CD1c-positive myeloid dendritic cell (primary cell): Measurements from ENCODE around the gene ASPG.

Experiments
- DNase-seq: peaks from one replicate; pipeline ENCODE4 v3.0.0-alpha.2; 2016; ENCODE audit errors: extremely low spot score

The ASPG gene

GRCh38 chr14:104093366-104094055 is 8.0 kb downstream of the ASPG start:
- DNase-seq: no peak

DNA sequence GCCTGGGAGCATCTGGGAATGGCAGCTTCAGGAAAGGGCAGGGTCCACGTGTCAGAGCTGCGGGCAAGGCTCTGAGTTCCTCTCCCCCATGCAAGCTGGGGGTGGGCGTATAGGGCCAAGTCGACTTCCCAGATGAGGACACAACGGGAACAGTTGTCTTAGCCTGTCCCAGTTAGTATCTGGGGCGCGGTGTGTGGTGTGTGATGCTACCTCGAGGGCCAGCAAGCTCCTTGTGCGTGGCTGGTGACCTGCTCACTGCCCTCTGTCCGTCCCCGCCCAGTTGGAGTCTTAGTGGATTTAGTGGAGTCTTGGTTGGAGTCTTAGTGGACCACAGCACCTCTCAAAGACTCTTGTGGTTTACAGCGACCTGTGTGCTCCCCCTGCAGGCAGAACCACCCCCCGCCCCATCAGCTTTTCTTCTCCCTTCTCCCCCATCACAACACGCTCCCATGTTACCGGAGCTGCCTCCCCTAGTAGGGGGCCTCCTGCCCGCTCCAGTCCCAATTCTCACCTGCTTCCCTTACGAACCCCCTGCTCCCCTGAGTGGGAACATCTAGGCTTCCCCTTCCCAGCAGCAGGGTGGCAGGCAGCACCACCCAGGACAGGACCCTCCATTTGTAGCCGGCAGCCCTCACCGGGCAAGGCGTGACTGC is 8.7 kb downstream of the ASPG start:
- DNase-seq: no peak

DNA sequence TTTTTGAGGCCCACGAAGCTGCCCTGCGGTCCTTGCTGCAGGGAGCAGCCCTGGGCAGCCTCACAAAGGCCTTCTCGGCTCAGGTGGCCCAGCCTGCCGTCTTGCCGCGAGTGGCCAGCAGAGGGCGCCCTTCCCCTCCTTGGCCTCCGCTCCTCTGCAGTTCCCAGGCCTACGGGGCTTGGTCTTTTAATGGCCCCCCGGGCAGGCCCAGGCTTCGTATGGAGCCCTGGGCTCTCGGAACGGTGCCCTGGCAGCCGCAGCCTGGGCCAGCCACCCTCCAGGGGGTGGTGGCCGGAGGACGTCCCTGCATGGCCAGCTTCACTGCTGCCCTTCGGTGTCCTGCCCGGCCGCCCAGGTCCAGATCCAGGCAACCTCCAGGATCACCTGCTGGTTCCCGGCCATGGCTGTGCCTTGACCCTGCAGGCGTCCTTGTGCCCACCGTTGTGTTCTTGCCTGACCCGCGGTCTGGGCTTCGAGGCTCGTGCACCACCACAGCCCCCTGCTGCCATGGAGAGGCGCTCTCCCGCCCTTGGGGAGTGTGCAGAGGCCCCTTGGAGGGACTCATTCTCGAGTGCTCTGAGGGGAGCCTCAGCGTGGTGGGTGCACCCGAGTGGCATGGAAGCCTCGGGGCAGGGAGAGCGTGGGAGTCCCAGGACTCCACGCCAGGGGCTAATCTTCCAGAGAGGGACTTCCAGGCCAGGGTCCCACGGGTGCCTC is 9.4 kb downstream of the ASPG start:
- peak; percentile 67 for DNase-seq

- DNase-seq: no peak
Observed at GRCh38 chr14:104095426-104096310, 10.2 kb downstream of the ASPG start.

GRCh38 chr14:104096318-104096717 is 10.8 kb downstream of the ASPG start:
- no peak for DNase-seq

GRCh38 chr14:104096751-104097700 is 11.5 kb downstream of the ASPG start:
- no peak for DNase-seq

DNA sequence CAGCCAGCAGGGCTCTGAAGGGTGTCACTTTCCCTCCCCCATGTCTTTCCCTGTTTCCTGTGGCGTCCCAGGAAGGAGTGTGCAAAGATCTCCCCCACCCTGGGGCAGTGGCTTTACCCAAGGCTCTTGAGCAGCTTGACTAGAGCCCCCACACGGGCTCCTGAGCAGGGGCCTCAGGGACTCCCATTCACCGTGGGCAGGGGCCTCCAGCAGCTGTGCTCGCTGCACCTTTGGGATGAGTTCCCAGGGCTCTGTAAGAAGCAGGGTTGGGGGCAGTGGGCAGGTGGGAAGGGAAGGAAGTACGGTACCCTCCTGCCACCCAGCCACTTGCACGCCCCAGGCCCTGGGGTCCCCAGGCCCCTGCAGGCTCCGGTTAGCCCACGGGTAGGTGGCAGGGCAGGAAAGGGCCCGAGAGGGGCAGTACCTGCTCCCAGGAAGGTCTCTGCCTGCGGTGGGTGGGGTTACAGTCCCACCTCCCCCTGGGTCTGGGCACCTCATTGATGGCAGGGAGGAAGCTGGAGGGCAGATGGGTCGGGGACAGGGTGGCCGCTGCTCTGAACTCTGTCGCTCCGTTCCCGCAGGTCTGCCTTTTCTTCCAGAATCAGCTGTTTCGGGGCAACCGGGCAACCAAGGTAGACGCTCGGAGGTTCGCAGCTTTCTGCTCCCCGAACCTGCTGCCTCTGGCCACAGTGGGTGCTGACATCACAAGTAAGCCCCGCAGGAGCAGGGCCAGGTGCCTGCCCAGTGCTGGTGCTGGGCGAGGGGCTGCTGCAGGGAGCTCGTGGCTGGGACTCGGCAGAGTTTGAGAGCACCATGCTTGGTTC is 13.0 kb downstream of the ASPG start:
- no peak for DNase-seq

GRCh38 chr14:104099096-104100041 is 13.9 kb downstream of the ASPG start:
- no peak for DNase-seq

DNA sequence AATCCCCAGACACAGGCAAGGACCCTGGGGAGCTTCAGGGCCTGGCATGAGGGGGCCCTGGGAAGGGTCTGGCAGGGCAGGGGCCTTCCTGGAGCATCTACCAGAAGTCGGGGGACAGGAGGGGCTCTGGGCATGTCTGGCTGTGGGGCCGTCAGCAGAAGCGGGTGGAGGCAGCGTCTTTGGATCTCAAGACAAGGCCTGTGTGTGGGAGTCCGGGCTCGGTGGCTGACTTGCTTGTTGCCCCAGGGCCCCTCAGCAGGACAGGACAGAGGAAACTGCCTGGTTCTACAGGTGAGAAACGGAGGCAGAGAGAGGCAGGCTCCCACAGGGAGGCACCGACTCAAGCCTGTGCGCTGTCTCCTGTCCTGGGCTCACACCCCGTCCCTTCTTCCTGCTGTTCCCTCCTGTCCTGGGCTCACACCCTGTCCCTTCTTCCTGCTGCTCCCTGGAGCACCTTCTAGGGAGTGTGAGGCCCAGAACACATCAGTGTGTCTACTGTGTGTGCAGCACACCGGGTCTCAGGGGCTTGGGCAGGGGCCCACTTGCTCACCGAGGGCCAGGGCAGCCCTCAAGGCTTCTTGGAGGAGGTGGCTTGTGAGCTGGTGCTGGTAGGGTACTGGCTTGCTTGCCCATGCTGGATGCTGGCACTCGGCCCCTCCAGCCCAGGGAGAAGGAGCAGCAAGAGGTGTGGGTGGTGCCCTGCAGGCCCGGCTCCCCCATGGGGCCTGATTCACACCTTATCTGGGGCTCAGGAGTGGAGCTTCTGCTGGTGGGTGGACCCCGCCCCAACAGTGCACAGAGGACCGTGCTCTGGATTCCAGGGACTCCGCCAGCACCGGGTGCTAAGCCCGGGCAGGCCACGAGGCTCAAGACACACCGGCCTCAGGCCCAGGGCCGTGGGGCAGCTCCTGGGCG is 14.9 kb downstream of the ASPG start:
- DNase-seq: no peak

DNA sequence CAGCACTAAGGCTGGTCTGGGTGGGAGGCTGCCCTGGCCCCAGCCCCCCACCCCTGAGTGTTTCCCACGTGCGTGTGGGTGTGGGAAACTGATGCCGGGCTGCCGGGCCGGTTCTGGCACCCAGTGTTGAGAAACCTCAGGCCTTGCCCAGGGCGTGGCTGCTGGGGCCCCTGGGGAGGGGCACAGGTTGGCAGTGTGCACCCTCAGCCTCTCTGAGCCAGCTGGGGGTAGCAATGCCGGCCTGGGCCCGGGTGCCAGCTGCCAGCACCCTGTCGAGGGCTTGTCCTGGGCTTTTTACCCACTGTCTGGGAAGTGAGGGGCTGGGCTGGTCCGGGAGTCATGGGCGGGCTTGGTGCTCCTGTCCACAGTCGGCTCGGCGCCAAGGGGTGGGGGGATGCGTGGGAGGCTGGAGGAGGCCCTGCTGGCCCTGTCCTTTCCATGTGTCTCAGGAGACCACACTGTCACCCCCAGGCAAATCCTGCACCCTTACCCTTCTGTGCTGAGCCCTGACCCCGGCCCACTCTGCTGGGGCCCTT is 15.7 kb downstream of the ASPG start:
- DNase-seq: no peak

- DNase-seq: no peak
Observed at GRCh38 chr14:104101651-104102281, 16.3 kb downstream of the ASPG start.

- DNase-seq: no peak
Observed at GRCh38 chr14:104102282-104102914, 16.9 kb downstream of the ASPG start.

GRCh38 chr14:104103061-104103445 is 17.6 kb downstream of the ASPG start:
- no peak for DNase-seq

- no peak for DNase-seq
Observed at GRCh38 chr14:104103446-104104075, 18.1 kb downstream of the ASPG start.

DNA sequence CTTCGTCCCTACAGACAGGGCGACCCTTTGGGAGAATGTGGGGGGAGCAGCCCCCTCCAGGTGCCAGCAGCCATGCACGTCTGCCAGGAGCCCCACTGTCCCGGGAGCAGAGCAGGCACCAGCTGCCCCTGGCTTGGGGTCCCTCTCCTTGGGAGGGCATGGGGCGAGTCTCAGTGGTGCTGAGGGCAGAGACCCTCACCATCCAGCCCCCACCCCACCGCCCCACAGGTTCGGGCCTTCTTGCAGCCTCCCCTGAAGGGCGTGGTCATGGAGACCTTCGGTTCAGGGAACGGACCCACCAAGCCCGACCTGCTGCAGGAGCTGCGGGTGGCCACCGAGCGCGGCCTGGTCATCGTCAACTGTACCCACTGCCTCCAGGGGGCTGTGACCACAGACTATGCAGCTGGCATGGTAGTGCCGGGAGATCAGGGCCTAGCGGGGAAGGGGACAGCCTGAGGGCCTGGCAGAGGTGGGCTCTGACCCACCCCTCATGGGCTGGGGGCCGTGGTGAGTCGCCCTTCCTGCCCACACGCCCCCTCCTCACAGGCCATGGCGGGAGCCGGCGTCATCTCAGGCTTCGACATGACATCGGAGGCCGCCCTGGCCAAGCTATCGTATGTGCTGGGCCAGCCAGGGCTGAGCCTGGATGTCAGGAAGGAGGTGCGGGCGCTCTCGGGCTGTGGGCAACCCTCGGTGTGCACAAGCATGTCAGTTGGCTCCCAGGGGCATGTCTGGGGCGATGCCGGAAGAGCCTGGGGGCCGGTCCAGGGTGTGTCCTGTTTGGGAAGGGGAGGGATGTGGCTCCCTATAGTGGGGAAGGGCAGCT is 18.8 kb downstream of the ASPG start:
- no peak for DNase-seq
